Muscle of leg (tissue), 16 donors: Measurements from ENCODE around the gene GGNBP2. TPM values are rescaled to one million over a fixed set of nuclear protein-coding genes. Genes with fewer than 3 reads are reported as not detected.

Experiments used
- DNase-seq: peaks from one replicate; pipeline ENCODE4 v3.0.0; 2013
- H3K27ac ChIP-seq: one replicate; pipeline ENCODE4 v1.5.1; 2013; ENCODE audit warnings: mild to moderate bottlenecking, low read length, control low read depth
- H3K27me3 ChIP-seq: one replicate; pipeline ENCODE4 v1.6.1; 2013; ENCODE audit warnings: low read length; ENCODE audit not compliant: control insufficient read depth, insufficient read depth
- H3K36me3 ChIP-seq: one replicate; pipeline ENCODE4 v1.6.1; 2013; ENCODE audit warnings: low read length; ENCODE audit not compliant: control insufficient read depth, insufficient read depth
- H3K4me1 ChIP-seq: one replicate; pipeline ENCODE4 v1.6.1; 2013; ENCODE audit warnings: low read length; ENCODE audit not compliant: control insufficient read depth, insufficient read depth
- H3K4me3 ChIP-seq: one replicate; pipeline ENCODE4 v1.5.1; 2013; ENCODE audit warnings: low read length, control low read depth
- H3K9me3 ChIP-seq: replicated peaks from 2 replicates; pipeline ENCODE4 v1.6.1; 2013; ENCODE audit warnings: low read depth, low read length; ENCODE audit not compliant: control insufficient read depth
- WGBS: methylation state at CpG from one replicate; pipeline ENCODE4 v1.1.5; 2013; ENCODE audit warnings: missing lambda C conversion rate; ENCODE audit not compliant: insufficient coverage; 5-methylcytosine and 5-hydroxymethylcytosine counted together
- long read RNA-seq, 11 donors: transcript quantifications; one replicate each; lab custom pipeline, GENCODE V29; 2026
- polyA plus RNA-seq, 8 donors: library from polyadenylated mRNA; unstranded; fragments of 120-200 nt; gene quantifications; one replicate each; pipeline versions ENCODE4 v1.2.1 to v1.2.3, GENCODE V29; 2013; ENCODE audit warnings: inconsistent platforms in 1 of 8, low replicate concordance in 1 of 8; ENCODE audit not compliant: insufficient read length in 8 of 8, insufficient read depth in 1 of 8
- total RNA-seq: library from RNA; stranded (reverse); fragments of 120-200 nt; gene quantifications from one replicate; pipeline ENCODE4 v1.2.4, GENCODE V29; 2013

GGNBP2 gene
- total RNA-seq (53.5 TPM), polyA plus RNA-seq (10 to 100 TPM; 47.0 to 68.1 (median 55.8) TPM)
- long read RNA-seq, donor 1, partial matches to known transcripts, result 0 of 1 reads
- long read RNA-seq, donor 1, other reads (novel, unspliced or antisense), result 0 of 1 reads
- long read RNA-seq, donor 2, result 0 reads
- long read RNA-seq, donor 3, partial matches to known transcripts, result 0 of 13 reads
- long read RNA-seq, donor 3, other reads (novel, unspliced or antisense), result 0 of 13 reads
- long read RNA-seq, donor 4, partial matches to known transcripts, result 0 of 4 reads
- long read RNA-seq, donor 4, other reads (novel, unspliced or antisense), result 0 of 4 reads
- long read RNA-seq, donor 5, transcript GGNBP2-214 (4 exons, 695 nt), result major isoform, 7 of 29 reads
- long read RNA-seq, donor 5, transcript GGNBP2-218 (2 exons, 680 nt), result minor isoform, 5 of 29 reads
- long read RNA-seq, donor 5, partial matches to known transcripts, result 13 of 29 reads
- long read RNA-seq, donor 5, other reads (novel, unspliced or antisense), result 0 of 29 reads
- long read RNA-seq, donor 6, transcript GGNBP2-214 (4 exons, 695 nt), result major isoform, 5 of 32 reads
- long read RNA-seq, donor 6, transcript GGNBP2-218 (2 exons, 680 nt), result major isoform, 5 of 32 reads
- long read RNA-seq, donor 6, partial matches to known transcripts, result 15 of 32 reads
- long read RNA-seq, donor 6, other reads (novel, unspliced or antisense), result 0 of 32 reads
- long read RNA-seq, donor 7, transcript GGNBP2-218 (2 exons, 680 nt), result major isoform, 5 of 29 reads
- long read RNA-seq, donor 7, partial matches to known transcripts, result 17 of 29 reads
- long read RNA-seq, donor 7, other reads (novel, unspliced or antisense), result 0 of 29 reads
- long read RNA-seq, donor 8, partial matches to known transcripts, result 0 of 4 reads
- long read RNA-seq, donor 8, other reads (novel, unspliced or antisense), result 0 of 4 reads
- long read RNA-seq, donor 9, partial matches to known transcripts, result 9 of 18 reads
- long read RNA-seq, donor 9, other reads (novel, unspliced or antisense), result 0 of 18 reads
- long read RNA-seq, donor 10, partial matches to known transcripts, result 0 of 5 reads
- long read RNA-seq, donor 10, other reads (novel, unspliced or antisense), result 0 of 5 reads
- long read RNA-seq, donor 11, transcript GGNBP2-214 (4 exons, 695 nt), result major isoform, 5 of 10 reads
- long read RNA-seq, donor 11, partial matches to known transcripts, result 0 of 10 reads
- long read RNA-seq, donor 11, other reads (novel, unspliced or antisense), result 0 of 10 reads

- 0% methylated on average over 65 of the region's 71 CpGs for WGBS
Measured at GRCh38 chr17:36544307-36545076, at the start of gene GGNBP2. Gene GGNBP2 (plus strand): TSS chr17:36544919. CDS start chr17:36545725, 806 bp downstream.

GRCh38 chr17:36495076-36495578 lies 49.6 kb upstream of the GGNBP2 start:
- no peak overlapping the region for H3K27ac ChIP-seq
- H3K4me1 ChIP-seq, result peaks cover 6% of the 10 kb centered on the region
- no peak overlapping the region for H3K4me3 ChIP-seq
- peaks cover 66% of the 10 kb centered on the region for H3K36me3 ChIP-seq
- WGBS, result 85% methylated on average over 2 of the region's 3 CpGs
- H3K27me3 ChIP-seq, result no peaks in the 10 kb centered on the region
- H3K9me3 ChIP-seq, result no peaks in the 10 kb centered on the region
- no peak for DNase-seq

More at GRCh38 chr17:36544307-36545076, at the start of gene GGNBP2:
- Histone ChIP-seq H3K27me3 (no peaks in the 10 kb centered on the region), H3K27ac (peak within 1 kb of the TSS; percentile 99), H3K9me3 (no peaks in the 10 kb centered on the region), H3K4me3 (peak within 1 kb of the TSS; percentile 98), H3K4me1 (peaks cover 11% of the 10 kb centered on the region), H3K36me3 (no peaks in the 10 kb centered on the region)
- peak; percentile 98 for DNase-seq

- Histone ChIP-seq H3K27ac (peak overlapping the region; percentile 35), H3K4me3 (no peak overlapping the region), H3K27me3 (no peaks in the 10 kb centered on the region), H3K4me1 (peaks cover 10% of the 10 kb centered on the region), H3K9me3 (no peaks in the 10 kb centered on the region), H3K36me3 (peaks cover 73% of the 10 kb centered on the region)
- 94% methylated on average over 7 of the region's 9 CpGs for whole genome bisulfite sequencing
- DNase-seq, result no peak
Measured at GRCh38 chr17:36496018-36496789, 48.5 kb upstream of the GGNBP2 start.

GRCh38 chr17:36498155-36498554 lies 46.6 kb upstream of the GGNBP2 start:
- WGBS, result 67% methylated on average over 5 of the region's 9 CpGs
- H3K36me3 ChIP-seq, result peaks cover 78% of the 10 kb centered on the region
- DNase-seq, result no peak

GRCh38 chr17:36498560-36499300 lies 46.0 kb upstream of the GGNBP2 start:
- 44% methylated on average over 6 of the region's 7 CpGs for WGBS
- Histone ChIP-seq H3K4me1 (peaks cover 11% of the 10 kb centered on the region), H3K36me3 (peaks cover 78% of the 10 kb centered on the region), H3K27ac (no peak overlapping the region), H3K27me3 (no peaks in the 10 kb centered on the region), H3K9me3 (no peaks in the 10 kb centered on the region), H3K4me3 (no peak overlapping the region)
- DNase-seq, result no peak

More at GRCh38 chr17:36498155-36498554, 46.6 kb upstream of the GGNBP2 start:
- Histone ChIP-seq H3K27me3 (no peaks in the 10 kb centered on the region), H3K4me3 (no peak overlapping the region), H3K27ac (no peak overlapping the region), H3K9me3 (no peaks in the 10 kb centered on the region), H3K4me1 (peaks cover 11% of the 10 kb centered on the region)

- H3K27me3 ChIP-seq, result no peaks in the 10 kb centered on the region
- H3K27ac ChIP-seq, result no peak overlapping the region
- no peak overlapping the region for H3K4me3 ChIP-seq
- peaks cover 79% of the 10 kb centered on the region for H3K36me3 ChIP-seq
- H3K4me1 ChIP-seq, result peaks cover 9% of the 10 kb centered on the region
- no peak for DNase-seq
- 91% methylated on average over 13 of the region's 15 CpGs for WGBS
- no peaks in the 10 kb centered on the region for H3K9me3 ChIP-seq
Measured at GRCh38 chr17:36500745-36501225, 43.9 kb upstream of the GGNBP2 start.

GRCh38 chr17:36501351-36501750 lies 43.4 kb upstream of the GGNBP2 start:
- 100% methylated on average over 2 of the region's 3 CpGs for WGBS
- Histone ChIP-seq H3K4me3 (no peak overlapping the region), H3K36me3 (peaks cover 79% of the 10 kb centered on the region), H3K9me3 (no peaks in the 10 kb centered on the region), H3K27me3 (no peaks in the 10 kb centered on the region), H3K27ac (no peak overlapping the region), H3K4me1 (peaks cover 4% of the 10 kb centered on the region)
- DNase-seq, result no peak

- Histone ChIP-seq H3K27ac (no peak overlapping the region), H3K27me3 (no peaks in the 10 kb centered on the region), H3K36me3 (peaks cover 79% of the 10 kb centered on the region), H3K4me3 (no peak overlapping the region), H3K4me1 (peaks cover 4% of the 10 kb centered on the region), H3K9me3 (no peaks in the 10 kb centered on the region)
- WGBS, result 73% methylated on average over 2 of the region's 6 CpGs
- no peak for DNase-seq
Measured at GRCh38 chr17:36501963-36502362, 42.8 kb upstream of the GGNBP2 start.
